Measurements from ENCODE around the gene LIMS2. TPM values are rescaled to one million over a fixed set of nuclear protein-coding genes. Genes with fewer than 3 reads are reported as not detected.

The LIMS2 gene
- total RNA-seq, 1 experiment from 2014 or later = 0.53 TPM

- Histone ChIP-seq H3K36me3 (no peaks in the 10 kb centered on the region), H3K9me3 (no peaks in the 10 kb centered on the region), H3K27me3 (no peaks in the 10 kb centered on the region), H3K4me3 (no peak overlapping the region)
- no peak for DNase-seq
Observed at GRCh38 chr2:127656569-127657231, 18.6 kb downstream of the LIMS2 start.

GRCh38 chr2:127655209-127656073, 19.9 kb downstream of the LIMS2 start:
- no peak for DNase-seq
- no peaks in the 10 kb centered on the region for H3K9me3 ChIP-seq
- H3K4me3 ChIP-seq = no peak overlapping the region
- H3K27me3 ChIP-seq = no peaks in the 10 kb centered on the region
- H3K36me3 ChIP-seq = no peaks in the 10 kb centered on the region

- no peaks in the 10 kb centered on the region for H3K9me3 ChIP-seq
- H3K4me3 ChIP-seq = no peak overlapping the region
- no peaks in the 10 kb centered on the region for H3K27me3 ChIP-seq
- no peaks in the 10 kb centered on the region for H3K36me3 ChIP-seq
- DNase-seq = no peak
Observed at GRCh38 chr2:127654838-127655175, 20.5 kb downstream of the LIMS2 start.

- Histone ChIP-seq H3K9me3 (no peaks in the 10 kb centered on the region), H3K27me3 (no peaks in the 10 kb centered on the region), H3K4me3 (no peak overlapping the region), H3K36me3 (no peaks in the 10 kb centered on the region)
- no peak for DNase-seq
Observed at GRCh38 chr2:127654084-127654837, 21.1 kb downstream of the LIMS2 start.

- no peak overlapping the region for H3K4me3 ChIP-seq
- no peaks in the 10 kb centered on the region for H3K36me3 ChIP-seq
- no peaks in the 10 kb centered on the region for H3K9me3 ChIP-seq
- DNase-seq = no peak
- no peaks in the 10 kb centered on the region for H3K27me3 ChIP-seq
Observed at GRCh38 chr2:127653421-127654083, 21.8 kb downstream of the LIMS2 start.

GRCh38 chr2:127652786-127653357, 22.5 kb downstream of the LIMS2 start:
- Histone ChIP-seq H3K27me3 (no peaks in the 10 kb centered on the region), H3K9me3 (no peaks in the 10 kb centered on the region)
- DNase-seq = no peak

GRCh38 chr2:127651971-127652550, 23.3 kb downstream of the LIMS2 start:
- H3K36me3 ChIP-seq = no peaks in the 10 kb centered on the region
- H3K27me3 ChIP-seq = no peaks in the 10 kb centered on the region
- DNase-seq = no peak
- H3K9me3 ChIP-seq = no peaks in the 10 kb centered on the region
- no peak overlapping the region for H3K4me3 ChIP-seq

More at GRCh38 chr2:127652786-127653357, 22.5 kb downstream of the LIMS2 start:
- Histone ChIP-seq H3K36me3 (no peaks in the 10 kb centered on the region), H3K4me3 (no peak overlapping the region)

- H3K9me3 ChIP-seq = no peaks in the 10 kb centered on the region
- DNase-seq = no peak
- H3K27me3 ChIP-seq = no peaks in the 10 kb centered on the region
- no peaks in the 10 kb centered on the region for H3K36me3 ChIP-seq
- H3K4me3 ChIP-seq = no peak overlapping the region
Observed at GRCh38 chr2:127651381-127651809, 23.9 kb downstream of the LIMS2 start.

GRCh38 chr2:127650785-127651380, 24.4 kb downstream of the LIMS2 start:
- Histone ChIP-seq H3K36me3 (no peaks in the 10 kb centered on the region), H3K27me3 (no peaks in the 10 kb centered on the region), H3K4me3 (no peak overlapping the region), H3K9me3 (no peaks in the 10 kb centered on the region)
- DNase-seq = no peak

GRCh38 chr2:127650041-127650784, 25.1 kb downstream of the LIMS2 start:
- no peaks in the 10 kb centered on the region for H3K9me3 ChIP-seq
- H3K27me3 ChIP-seq = no peaks in the 10 kb centered on the region
- H3K36me3 ChIP-seq = no peaks in the 10 kb centered on the region
- no peak overlapping the region for H3K4me3 ChIP-seq
- no peak for DNase-seq

GRCh38 chr2:127649684-127650040, 25.7 kb downstream of the LIMS2 start:
- no peaks in the 10 kb centered on the region for H3K36me3 ChIP-seq
- H3K27me3 ChIP-seq = no peaks in the 10 kb centered on the region
- H3K4me3 ChIP-seq = no peak overlapping the region
- DNase-seq = peak; percentile 80
- no peaks in the 10 kb centered on the region for H3K9me3 ChIP-seq

- DNase-seq = no peak
Observed at GRCh38 chr2:127649100-127649611, 26.2 kb downstream of the LIMS2 start.

GRCh38 chr2:127648321-127648720, 27.0 kb downstream of the LIMS2 start:
- H3K27me3 ChIP-seq = no peaks in the 10 kb centered on the region
- H3K36me3 ChIP-seq = no peaks in the 10 kb centered on the region
- peak; percentile 41 for DNase-seq
- H3K9me3 ChIP-seq = no peaks in the 10 kb centered on the region
- no peak overlapping the region for H3K4me3 ChIP-seq

More at GRCh38 chr2:127649100-127649611, 26.2 kb downstream of the LIMS2 start:
- Histone ChIP-seq H3K9me3 (no peaks in the 10 kb centered on the region), H3K4me3 (no peak overlapping the region), H3K36me3 (no peaks in the 10 kb centered on the region), H3K27me3 (no peaks in the 10 kb centered on the region)

GRCh38 chr2:127647242-127648190, 27.8 kb downstream of the LIMS2 start:
- Histone ChIP-seq H3K27me3 (no peaks in the 10 kb centered on the region), H3K36me3 (no peaks in the 10 kb centered on the region), H3K4me3 (no peak overlapping the region), H3K9me3 (no peaks in the 10 kb centered on the region)
- DNase-seq = peak; percentile 62

All from MG63 (cell line).